NCI-H526 treated with DMSO at 0.1 percent for 48 hours (cell line): ENCODE measurements around the gene UNC45B.
"Not testable (repeated sequence)": the region's sequence is repeated elsewhere in the genome, so short reads cannot be mapped to it uniquely, and the experiment has no call there.

Experiments used
- DNase-seq: peaks from one replicate; lab custom pipeline; 2025; lab: John Stamatoyannopoulos, UW

The UNC45B gene

GRCh38 chr17:35142467-35142796, 5.2 kb upstream of the UNC45B start:
- DNase-seq = no peak

GRCh38 chr17:35144840-35145239, 2.8 kb upstream of the UNC45B start:
- DNase-seq = no peak

DNA sequence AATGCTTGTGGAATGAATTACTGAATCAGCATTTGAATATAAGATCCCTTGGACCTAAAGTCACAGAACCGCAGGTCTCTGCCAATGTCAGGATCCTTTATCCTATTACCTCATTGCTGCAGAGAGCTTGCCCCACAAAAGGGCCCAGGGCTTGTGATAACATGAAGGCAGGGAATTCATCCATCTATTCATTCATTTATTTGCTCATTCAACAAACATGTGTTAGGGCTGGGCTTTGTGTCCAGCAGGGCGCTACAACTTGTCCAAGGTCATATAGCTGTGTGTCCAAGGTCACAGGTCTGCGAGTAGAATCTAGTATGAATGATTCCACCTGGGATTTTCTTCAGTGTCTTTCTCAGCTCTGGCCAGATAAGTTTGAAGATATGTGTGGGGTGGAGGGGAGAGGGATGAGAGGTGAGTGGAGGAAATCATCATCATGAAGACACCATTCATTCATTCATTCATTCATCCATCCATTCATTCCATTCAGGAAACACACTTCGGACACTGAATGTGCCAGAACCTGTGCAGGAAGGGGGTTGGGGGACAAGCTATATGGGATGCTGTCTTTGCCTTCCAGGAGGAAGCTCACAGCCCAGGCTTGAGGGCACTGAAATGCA, 1.3 kb upstream of the UNC45B start:
- no peak for DNase-seq

DNA sequence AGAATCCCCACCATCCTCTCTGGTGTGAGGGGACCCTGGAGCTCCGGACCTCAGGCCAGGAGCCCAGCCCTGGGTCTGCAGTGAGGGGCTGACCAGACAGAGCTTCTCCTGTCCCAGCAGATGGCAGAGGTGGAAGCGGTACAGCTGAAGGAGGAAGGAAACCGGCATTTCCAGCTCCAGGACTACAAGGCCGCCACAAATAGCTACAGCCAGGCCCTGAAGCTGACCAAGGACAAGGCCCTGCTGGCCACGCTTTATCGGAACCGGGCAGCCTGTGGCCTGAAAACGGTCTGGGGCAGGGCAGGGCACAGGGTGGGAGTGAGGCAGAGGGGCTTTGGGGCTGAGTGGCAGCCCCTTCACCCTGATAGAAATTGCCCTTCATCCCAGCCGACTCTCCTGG, 527 bp downstream of the UNC45B start:
- no peak for DNase-seq

- no peak for DNase-seq
Observed at GRCh38 chr17:35149941-35150340, 2.3 kb downstream of the UNC45B start.

DNA sequence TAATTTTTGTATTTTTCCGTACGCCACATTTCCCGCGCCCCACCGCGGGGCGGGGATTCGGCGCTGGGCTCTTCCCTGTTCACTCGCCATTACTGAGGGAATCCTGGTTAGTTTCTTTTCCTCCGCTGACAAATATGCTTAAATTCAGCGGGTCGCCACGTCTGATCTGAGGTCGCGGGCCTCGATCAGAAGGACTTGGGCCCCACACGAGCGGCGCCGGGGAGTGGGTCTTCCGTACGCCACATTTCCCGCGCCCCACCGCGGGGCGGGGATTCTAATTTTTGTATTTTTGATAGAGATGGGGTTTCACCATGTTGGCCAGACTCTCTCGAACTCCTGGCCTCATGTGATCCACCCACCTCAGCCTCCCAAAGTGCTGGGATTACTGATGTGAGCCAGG, 3.5 kb downstream of the UNC45B start:
- not testable (repeated sequence) for DNase-seq

DNA sequence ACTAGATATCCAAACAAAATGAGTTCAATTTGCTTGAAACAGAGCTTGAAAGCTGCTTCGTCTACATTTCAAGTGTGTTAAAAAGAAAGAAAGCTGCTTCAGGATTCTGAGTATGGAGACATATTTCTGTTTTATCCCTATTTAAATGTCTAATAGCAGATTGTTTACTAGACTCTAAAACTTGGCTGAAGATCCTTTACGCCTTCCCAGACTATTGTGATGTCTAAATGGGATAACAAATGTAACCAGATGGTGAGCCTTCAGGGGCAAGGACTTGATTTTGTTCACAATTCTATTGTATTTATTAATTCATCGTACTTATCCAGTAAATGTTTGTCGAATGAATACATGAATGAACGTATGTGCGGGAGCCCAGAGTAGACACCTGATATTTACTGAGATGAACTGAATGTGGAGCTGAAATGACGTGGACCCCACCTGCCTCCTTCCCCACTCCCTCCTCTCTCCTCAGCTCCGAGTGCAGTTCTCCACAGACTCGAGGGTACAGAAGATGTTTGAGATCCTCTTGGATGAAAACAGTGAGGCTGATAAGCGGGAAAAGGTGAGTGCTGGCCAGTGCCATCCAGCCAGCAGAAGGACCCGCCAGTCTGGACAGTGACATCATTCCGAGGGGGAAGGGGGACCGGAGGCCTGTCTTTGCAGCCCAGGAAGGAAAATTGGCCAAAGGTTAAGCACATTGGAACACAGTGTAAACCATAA, 5.0 kb downstream of the UNC45B start:
- no peak for DNase-seq

DNA sequence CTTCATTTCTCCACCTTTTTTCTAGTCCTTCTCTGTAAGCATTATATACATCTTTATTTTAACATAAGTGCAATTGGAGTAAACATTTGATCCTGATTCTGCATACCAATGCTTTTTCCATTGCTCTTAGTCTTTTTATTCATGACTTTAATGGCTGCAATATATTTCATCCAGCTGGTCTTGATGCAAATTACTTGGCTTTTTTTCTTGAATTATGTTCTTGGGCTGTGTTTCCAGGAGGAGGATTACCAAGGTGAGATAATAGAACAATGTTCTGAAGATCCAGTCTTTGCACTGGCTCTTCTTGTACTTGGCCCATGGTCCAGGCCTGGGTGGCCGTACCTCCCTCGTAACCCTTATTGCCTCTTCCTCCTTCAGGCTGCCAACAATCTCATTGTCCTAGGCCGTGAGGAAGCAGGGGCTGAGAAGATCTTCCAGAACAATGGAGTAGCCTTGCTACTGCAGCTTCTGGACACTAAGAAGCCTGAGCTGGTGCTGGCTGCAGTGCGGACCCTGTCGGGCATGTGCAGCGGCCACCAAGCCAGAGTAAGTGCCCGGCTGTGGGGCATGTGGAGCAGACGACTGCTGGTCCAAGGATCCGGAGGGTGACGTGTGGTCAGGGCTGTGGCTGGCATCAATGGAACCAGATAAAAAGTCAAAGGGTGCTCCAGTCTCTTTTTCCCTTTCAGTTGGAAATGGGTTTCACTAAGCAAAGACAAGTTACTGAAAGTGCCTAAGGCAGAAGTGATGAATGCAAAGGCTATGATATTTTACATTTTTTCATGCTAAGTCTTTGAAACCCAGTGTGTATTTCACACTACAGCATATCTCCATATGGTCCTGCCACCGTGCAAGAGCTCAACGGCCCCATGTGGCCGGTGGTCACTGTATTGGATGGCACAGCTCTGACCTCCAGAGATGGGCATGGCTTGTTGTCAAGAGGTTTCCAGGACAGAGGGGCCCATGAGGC, 6.9 kb downstream of the UNC45B start:
- DNase-seq = no peak

- no peak for DNase-seq
Observed at GRCh38 chr17:35155246-35155645, 7.6 kb downstream of the UNC45B start.

GRCh38 chr17:35159940-35160339, 12.3 kb downstream of the UNC45B start:
- DNase-seq = no peak

GRCh38 chr17:35160354-35161201, 13.0 kb downstream of the UNC45B start:
- DNase-seq = no peak

DNA sequence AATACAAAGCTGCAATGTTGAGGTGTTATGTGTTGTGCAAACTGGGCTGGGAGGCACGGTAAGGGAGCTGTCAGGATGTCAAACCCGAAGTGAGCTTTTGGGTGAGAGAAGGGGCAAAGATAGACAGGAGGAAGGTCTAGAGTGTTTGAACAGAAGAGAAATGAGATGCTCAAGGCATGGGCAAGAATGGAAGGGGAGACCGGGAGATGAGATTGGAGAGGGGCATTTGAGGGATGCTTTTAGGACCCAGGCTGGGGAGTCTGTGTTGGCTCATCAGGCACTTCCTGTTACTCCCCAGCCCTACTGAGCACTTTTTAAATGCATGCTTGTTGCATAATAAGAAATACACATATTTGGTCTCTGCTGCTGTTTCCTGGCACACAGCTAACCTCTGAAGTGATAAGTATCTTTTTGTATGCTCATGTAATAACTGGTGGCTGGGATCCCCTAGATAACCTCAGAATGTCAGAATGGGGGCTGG, 13.7 kb downstream of the UNC45B start:
- DNase-seq = no peak

- no peak for DNase-seq
Observed at GRCh38 chr17:35162755-35163154, 15.1 kb downstream of the UNC45B start.

DNA sequence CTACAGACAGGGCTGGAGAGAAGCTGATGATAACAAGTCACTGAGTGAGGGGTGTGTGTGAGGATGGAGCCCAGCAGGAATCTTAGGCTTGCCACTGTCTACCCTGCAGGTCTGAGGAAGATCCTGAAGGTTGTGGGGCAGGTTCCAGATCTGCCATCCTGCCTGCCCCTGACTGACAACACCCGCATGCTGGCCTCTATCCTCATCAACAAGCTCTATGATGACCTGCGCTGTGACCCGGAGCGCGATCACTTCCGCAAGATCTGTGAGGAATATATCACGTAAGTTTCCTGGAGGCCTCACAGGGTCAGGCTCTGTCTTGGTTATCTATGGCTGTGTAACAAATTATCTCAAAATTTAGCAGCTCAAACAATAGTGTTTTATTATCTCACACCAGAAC, 16.3 kb downstream of the UNC45B start:
- DNase-seq = no peak

- DNase-seq = no peak
Observed at GRCh38 chr17:35164716-35165115, 17.1 kb downstream of the UNC45B start.

- DNase-seq = no peak
Observed at GRCh38 chr17:35166526-35166925, 18.9 kb downstream of the UNC45B start.

GRCh38 chr17:35167046-35167445, 19.4 kb downstream of the UNC45B start:
- no peak for DNase-seq

DNA sequence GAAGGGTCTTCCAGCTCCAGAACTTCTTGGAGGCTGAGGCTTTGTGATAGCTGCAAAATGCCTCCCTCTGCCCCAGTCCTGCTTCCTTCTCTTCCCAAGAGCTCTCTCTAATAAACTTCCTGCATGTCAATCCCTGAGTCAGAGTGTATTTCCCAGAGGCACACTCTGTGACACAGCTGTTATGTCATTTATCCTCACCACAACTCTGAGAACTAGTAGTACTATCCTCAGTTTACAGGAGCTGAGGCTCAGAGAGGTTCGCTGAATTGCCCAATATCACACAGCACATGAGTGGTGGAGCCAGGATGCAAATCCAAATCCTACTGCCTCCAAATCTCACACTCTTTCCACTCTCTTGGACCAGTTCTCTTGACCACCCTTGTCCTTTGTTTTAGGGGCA, 20.0 kb downstream of the UNC45B start:
- DNase-seq = no peak

DNA sequence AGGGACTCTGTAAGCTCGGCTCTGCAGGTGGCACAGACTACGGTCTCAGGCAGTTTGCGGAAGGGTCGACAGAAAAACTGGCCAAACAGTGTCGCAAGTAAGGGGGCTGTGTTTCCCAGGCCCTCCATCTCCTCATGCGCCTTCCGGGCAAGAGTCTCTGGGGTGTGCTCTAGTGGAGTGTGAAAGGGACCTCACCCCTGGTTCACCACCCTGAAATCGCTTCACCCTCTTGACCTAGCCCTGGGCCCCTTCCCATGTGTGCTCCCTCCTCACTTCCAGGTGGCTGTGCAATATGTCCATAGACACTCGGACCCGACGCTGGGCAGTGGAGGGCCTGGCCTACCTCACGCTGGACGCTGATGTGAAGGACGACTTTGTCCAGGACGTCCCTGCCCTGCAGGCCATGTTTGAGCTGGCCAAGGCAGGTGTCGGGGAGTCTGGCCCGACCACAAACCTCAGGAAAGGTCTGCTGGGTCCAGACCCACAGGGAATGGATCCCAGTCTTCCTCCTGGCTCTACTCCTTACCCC, 22.3 kb downstream of the UNC45B start:
- no peak for DNase-seq

DNA sequence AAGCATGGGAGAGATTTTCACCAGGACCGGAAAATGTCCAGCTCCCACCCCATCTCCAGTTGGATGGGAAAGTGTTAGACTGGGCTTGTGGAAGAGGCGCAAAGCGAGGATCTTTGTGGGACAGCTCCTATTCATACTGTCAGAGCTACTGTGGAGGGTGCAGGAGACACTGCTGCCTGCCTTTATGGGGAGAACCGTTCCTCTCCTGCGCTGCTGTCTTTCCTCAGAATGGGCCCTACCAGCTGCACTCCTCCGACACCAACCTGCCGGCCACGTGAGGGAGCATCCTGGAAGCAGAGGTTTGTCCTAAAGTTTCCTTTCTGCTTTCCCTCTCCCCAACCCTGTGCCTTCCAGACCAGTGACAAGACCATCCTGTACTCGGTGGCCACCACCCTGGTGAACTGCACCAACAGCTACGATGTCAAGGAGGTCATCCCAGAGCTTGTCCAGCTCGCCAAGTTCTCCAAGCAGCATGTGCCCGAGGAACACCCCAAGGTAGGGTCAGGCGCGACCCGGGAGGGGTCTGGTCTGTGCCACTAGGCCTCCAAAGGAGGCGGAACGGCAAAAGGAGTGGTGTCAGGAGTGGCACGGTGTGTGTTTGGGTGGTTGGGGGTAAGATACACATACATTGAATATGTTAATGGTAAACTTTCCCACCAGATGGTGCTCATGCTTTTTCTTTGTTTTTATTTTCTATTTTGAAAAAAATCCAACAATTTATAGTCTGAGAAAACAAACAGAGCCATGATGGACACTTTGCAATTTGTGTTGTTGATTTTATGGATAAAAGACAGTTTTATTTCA, 23.6 kb downstream of the UNC45B start:
- no peak for DNase-seq

- DNase-seq = no peak
Observed at GRCh38 chr17:35171834-35172233, 24.2 kb downstream of the UNC45B start.
